Uterus (tissue), 4 donors: ENCODE measurements around the gene PPP2R2C. TPM values are rescaled to one million over a fixed set of nuclear protein-coding genes. Genes with fewer than 3 reads are reported as not detected.

ENCODE experiments used
- DNase-seq, 2 donors: peaks; one replicate each; pipeline ENCODE4 v3.0.0-alpha.2; 2019 to 2020
- H3K27ac ChIP-seq, 2 donors: fragments of 200-600 bp; sonication (generic); 1 replicate in 1 of 2; 2 replicates in 1 of 2; pipeline ENCODE4 v1.5.1; 2016 to 2018
- H3K27me3 ChIP-seq, 2 donors: fragments of 200-600 bp; sonication (generic); one replicate each; pipeline ENCODE4 v1.5.1; 2018 to 2019; ENCODE audit warnings: control low read depth in 1 of 2
- H3K36me3 ChIP-seq, 2 donors: fragments of 200-600 bp; sonication (generic); one replicate each; pipeline ENCODE4 v1.5.1; 2019; ENCODE audit warnings: control low read depth in 1 of 2
- H3K4me1 ChIP-seq, 2 donors: fragments of 200-600 bp; sonication (generic); one replicate each; pipeline ENCODE4 v1.5.1; 2018 to 2019; ENCODE audit warnings: control low read depth in 1 of 2
- H3K4me3 ChIP-seq, 2 donors: fragments of 200-600 bp; sonication (generic); 1 replicate in 1 of 2; 2 replicates in 1 of 2; pipeline ENCODE4 v1.5.1; 2018 to 2019; ENCODE audit warnings: mild to moderate bottlenecking in 1 of 2
- H3K9me3 ChIP-seq, 2 donors: fragments of 200-600 bp; sonication (generic); one replicate each; pipeline ENCODE4 v1.5.1; 2019; ENCODE audit warnings: control low read depth in 1 of 2
- CTCF ChIP-seq, 4 experiments: fragments of 200-600 bp in 2 of 4; fragments of 450-650 bp in 2 of 4; sonication (generic) in 2 of 4; IDR thresholded peaks; one replicate each; pipeline ENCODE4 v1.5.1; 2016 to 2019; ENCODE audit warnings: antibody characterized with exemption in 4 of 4, mild to moderate bottlenecking in 2 of 4, moderate library complexity in 1 of 4
- POLR2A ChIP-seq, 2 donors: fragments of 450-650 bp; IDR thresholded peaks; one replicate each; pipeline ENCODE4 v1.6.1; 2016; ENCODE audit warnings: antibody characterized with exemption in 2 of 2, mild to moderate bottlenecking in 1 of 2, moderate library complexity in 1 of 2
- intact Hi-C: fragments of 100-400 bp; cut with DNase I; formaldehyde crosslinking; loops from one replicate; pipeline ENCODE4 v1.15.1; 2023; ENCODE audit warnings: low total_unique reads
- total RNA-seq, 4 donors: library from RNA; depleted of rRNA in 3 of 4; stranded (reverse); fragments of >200 nt in 3 of 4; gene quantifications; one replicate each; pipeline versions ENCODE4 v1.1.0 to v1.2.4, GENCODE V29; 2014 to 2023
- donor health status: DM: yes; HTN: yes; CAD: no.

Gene PPP2R2C
- total RNA-seq, 4 donors from 2014 or later: 2.9 to 49.1 (median 27.3) TPM

GRCh38 chr4:6445403-6446129 lies 26.8 kb downstream of the PPP2R2C start:
- H3K27me3 ChIP-seq: no peaks in the 10 kb centered on the region
- peaks cover 4 to 5% of the 10 kb centered on the region in 2 donors for H3K4me1 ChIP-seq
- no peak overlapping the region for H3K4me3 ChIP-seq
- H3K36me3 ChIP-seq: no peaks in the 10 kb centered on the region
- no peak for TF ChIP-seq CTCF (IDR thresholded peaks at IDR 0.05)
- TF ChIP-seq POLR2A (IDR thresholded peaks at IDR 0.05): no peak
- H3K27ac ChIP-seq: peak overlapping the region in 1 of 2 donors; percentile 77
- no peaks in the 10 kb centered on the region for H3K9me3 ChIP-seq
- no peak for DNase-seq
- intact Hi-C loops: no loop called here

- H3K27ac ChIP-seq: no peak overlapping the region
- H3K36me3 ChIP-seq: no peaks in the 10 kb centered on the region
- H3K4me3 ChIP-seq: no peak overlapping the region
- no peaks in the 10 kb centered on the region for H3K9me3 ChIP-seq
- no peak for DNase-seq
- intact Hi-C loops: no loop called here
- peaks cover 4 to 5% of the 10 kb centered on the region in 2 donors for H3K4me1 ChIP-seq
- no peaks in the 10 kb centered on the region for H3K27me3 ChIP-seq
- TF ChIP-seq CTCF (IDR thresholded peaks at IDR 0.05) (no peak), POLR2A (IDR thresholded peaks at IDR 0.05) (no peak)
These were observed 27.8 kb downstream of the PPP2R2C start for GRCh38 chr4:6444582-6444981.

- no peak overlapping the region for H3K27ac ChIP-seq
- H3K27me3 ChIP-seq: no peaks in the 10 kb centered on the region
- peaks cover 4 to 5% of the 10 kb centered on the region in 2 donors for H3K4me1 ChIP-seq
- no peaks in the 10 kb centered on the region for H3K9me3 ChIP-seq
- no peak for DNase-seq
- no peak for TF ChIP-seq POLR2A (IDR thresholded peaks at IDR 0.05)
- no peak for TF ChIP-seq CTCF (IDR thresholded peaks at IDR 0.05)
- no peaks in the 10 kb centered on the region for H3K36me3 ChIP-seq
- no peak overlapping the region for H3K4me3 ChIP-seq
- intact Hi-C loops: no loop called here
These were observed 29.1 kb downstream of the PPP2R2C start for GRCh38 chr4:6443035-6444023.

GRCh38 chr4:6442555-6442954 lies 29.9 kb downstream of the PPP2R2C start:
- H3K27ac ChIP-seq: no peak overlapping the region
- no peaks in the 10 kb centered on the region for H3K36me3 ChIP-seq
- no peaks in the 10 kb centered on the region for H3K9me3 ChIP-seq
- no peak for TF ChIP-seq CTCF (IDR thresholded peaks at IDR 0.05)
- TF ChIP-seq POLR2A (IDR thresholded peaks at IDR 0.05): no peak
- H3K4me1 ChIP-seq: peaks cover 3 to 4% of the 10 kb centered on the region in 2 donors
- no peak for DNase-seq
- no peaks in the 10 kb centered on the region for H3K27me3 ChIP-seq
- no peak overlapping the region for H3K4me3 ChIP-seq
- intact Hi-C loops: no loop called here

- no peak overlapping the region for H3K4me3 ChIP-seq
- H3K4me1 ChIP-seq: peaks cover 0 to 10% of the 10 kb centered on the region in 2 donors
- intact Hi-C loops: no loop called here
- DNase-seq: no peak
- H3K36me3 ChIP-seq: no peaks in the 10 kb centered on the region
- H3K27me3 ChIP-seq: no peaks in the 10 kb centered on the region
- peak overlapping the region in 1 of 2 donors; percentile 72 for H3K27ac ChIP-seq
- no peak for TF ChIP-seq POLR2A (IDR thresholded peaks at IDR 0.05)
- TF ChIP-seq CTCF (IDR thresholded peaks at IDR 0.05): no peak
- no peaks in the 10 kb centered on the region for H3K9me3 ChIP-seq
These were observed 30.7 kb downstream of the PPP2R2C start for GRCh38 chr4:6441758-6442157.
